AG04450 (cell line): ENCODE data around the gene SLC24A3. TPM values are rescaled to one million over a fixed set of nuclear protein-coding genes. Genes with fewer than 3 reads are reported as not detected.

Source experiments
- CTCF ChIA-PET: fragments of 300-600, 350-600 bp; formaldehyde crosslinking; extraction: SDS; loops from one replicate; lab custom pipeline; 2022; ENCODE audit warnings: antibody characterized with exemption, inconsistent platforms; lab: Charles Lee
- POLR2A ChIA-PET: fragments of 350-600 bp; formaldehyde crosslinking; extraction: SDS; loops from one replicate; lab custom pipeline; 2021; ENCODE audit warnings: antibody characterized with exemption, inconsistent platforms; lab: Yijun Ruan, JAX
- DNase-seq: peaks from one replicate; pipeline ENCODE4 v3.0.0-alpha.2; 2011; ENCODE audit warnings: low read depth, low spot score
- H3K27ac ChIP-seq: one replicate; pipeline ENCODE4 v1.5.1; 2012; ENCODE audit warnings: low read depth, low read length, control low read depth
- H3K27me3 ChIP-seq: one replicate; pipeline ENCODE4 v1.6.0; 2012; ENCODE audit warnings: low read length; ENCODE audit not compliant: control insufficient read depth, insufficient read depth
- H3K4me3 ChIP-seq: 2 replicates; pipeline ENCODE4 v1.5.1; 2011; ENCODE audit warnings: mild to moderate bottlenecking, low read depth, low read length, control low read depth
- H3K9me3 ChIP-seq: 2 replicates; pipeline ENCODE4 v1.5.1; 2012; ENCODE audit warnings: low read length; ENCODE audit not compliant: control insufficient read depth, insufficient read depth
- CTCF ChIP-seq: IDR thresholded peaks from 2 replicates; pipeline ENCODE4 v1.5.1; 2011; ENCODE audit warnings: low read depth, low read length, control low read depth, inconsistent platforms
- polyA plus RNA-seq: library from polyadenylated mRNA; depleted of rRNA; stranded (reverse); fragments of >200 nt; gene quantifications from 2 replicates; pipeline ENCODE4 v1.2.3, GENCODE V29; 2011

Gene SLC24A3
- polyA plus RNA-seq, 1 experiment, result not detected

- H3K27ac ChIP-seq, result no peak overlapping the region
- TF ChIP-seq CTCF, result no peak
- peaks cover 21% of the 10 kb centered on the region for H3K27me3 ChIP-seq
- H3K9me3 ChIP-seq, result no peaks in the 10 kb centered on the region
- CTCF ChIA-PET, result no interaction called here
- POLR2A ChIA-PET, result no interaction called here
- no peak for DNase-seq
- no peak overlapping the region for H3K4me3 ChIP-seq
Observed at GRCh38 chr20:19658137-19658536, 445.7 kb downstream of the SLC24A3 start.

- peaks cover 22% of the 10 kb centered on the region for H3K27me3 ChIP-seq
- DNase-seq, result no peak
- no peak for TF ChIP-seq CTCF
- ChIA-PET POLR2A (no interaction called here), CTCF (no interaction called here)
- H3K4me3 ChIP-seq, result no peak overlapping the region
- H3K27ac ChIP-seq, result no peak overlapping the region
- no peaks in the 10 kb centered on the region for H3K9me3 ChIP-seq
Observed at GRCh38 chr20:19659448-19659847, 447.0 kb downstream of the SLC24A3 start.

GRCh38 chr20:19660808-19661378 lies 448.5 kb downstream of the SLC24A3 start:
- POLR2A ChIA-PET, result no interaction called here
- DNase-seq, result no peak
- H3K27me3 ChIP-seq, result peaks cover 31% of the 10 kb centered on the region
- TF ChIP-seq CTCF, result no peak
- CTCF ChIA-PET, result interaction anchor here (0.6 to 4.5 kb wide), 10 partner anchors 12 to 1249 kb away, joined by 3 to 46 read pairs (median 4); no protein-coding TSS in a partner anchor
- H3K9me3 ChIP-seq, result no peaks in the 10 kb centered on the region
- H3K4me3 ChIP-seq, result no peak overlapping the region
- H3K27ac ChIP-seq, result no peak overlapping the region

- ChIA-PET POLR2A (no interaction called here), CTCF (interaction anchor here (0.5 to 4.5 kb wide), 21 partner anchors 11 to 1250 kb away, joined by 3 to 46 read pairs (median 4); no protein-coding TSS in a partner anchor)
- peaks cover 31% of the 10 kb centered on the region for H3K27me3 ChIP-seq
- peak; percentile 42 for DNase-seq
- H3K27ac ChIP-seq, result no peak overlapping the region
- no peak overlapping the region for H3K4me3 ChIP-seq
- H3K9me3 ChIP-seq, result no peaks in the 10 kb centered on the region
- peak; percentile 98 for TF ChIP-seq CTCF
Observed at GRCh38 chr20:19661717-19662636, 449.5 kb downstream of the SLC24A3 start.

GRCh38 chr20:19662637-19662995 lies 450.2 kb downstream of the SLC24A3 start:
- Histone ChIP-seq H3K9me3 (no peaks in the 10 kb centered on the region), H3K27me3 (peaks cover 31% of the 10 kb centered on the region), H3K4me3 (no peak overlapping the region), H3K27ac (no peak overlapping the region)
- no peak for DNase-seq
- CTCF ChIA-PET, result interaction anchor here (0.7 to 4.5 kb wide), 16 partner anchors 10 to 1250 kb away, joined by 3 to 46 read pairs (median 4); no protein-coding TSS in a partner anchor
- TF ChIP-seq CTCF, result no peak
- POLR2A ChIA-PET, result no interaction called here
